T-cell (primary cell): ENCODE results near the gene DENND2A. TPM values are rescaled to one million over a fixed set of nuclear protein-coding genes. Genes with fewer than 3 reads are reported as not detected.

Experiments
- ATAC-seq, 4 experiments: fragments of 200-7000 bp in 3 of 4; fragments of 150-1000 bp in 1 of 4; cut with Tn5 transposase; replicated peaks in 1 of 4; 1 replicate in 3 of 4; 2 replicates in 1 of 4; pipeline ENCODE4 v1.10.0; 2021; ENCODE audit warnings: moderate library complexity in 3 of 4, mild to moderate bottlenecking in 2 of 4, moderate number of reproducible peaks in 1 of 4
- CTCF ChIA-PET, 2 donors: fragments of 300-600 bp; sonication (Branson Sonifier 250); formaldehyde crosslinking; loops; one replicate each; lab custom pipeline; 2022; ENCODE audit warnings: antibody characterized with exemption in 2 of 2; lab: Charles Lee
- POLR2A ChIA-PET, 2 donors: fragments of 300-600 bp; sonication (Branson Sonifier 250); formaldehyde crosslinking; loops; one replicate each; lab custom pipeline; 2022; ENCODE audit warnings: antibody characterized with exemption in 2 of 2; lab: Charles Lee
- DNase-seq, 35 experiments: peaks; one replicate each; pipeline versions ENCODE4 v3.0.0 to v3.0.0-alpha.2; 2013 to 2023
- H3K27ac ChIP-seq: one replicate; pipeline ENCODE4 v1.5.1; 2013; ENCODE audit warnings: low read length
- H3K27me3 ChIP-seq, 2 experiments: replicated peaks in 1 of 2; 1 replicate in 1 of 2; 2 replicates in 1 of 2; pipeline versions ENCODE4 v1.6.1 to v1.7.0; 2013; ENCODE audit warnings: low read length in 1 of 2, mixed read lengths in 1 of 2; ENCODE audit not compliant: control insufficient read depth in 2 of 2, insufficient read depth in 2 of 2; ENCODE audit errors: extremely low read depth in 1 of 2
- H3K36me3 ChIP-seq, 2 donors: 1 replicate in 1 of 2; 2 replicates in 1 of 2; pipeline versions ENCODE4 v1.6.1 to v1.7.0; 2013; ENCODE audit warnings: low read length in 1 of 2; ENCODE audit not compliant: control insufficient read depth in 2 of 2, insufficient read depth in 1 of 2; ENCODE audit errors: extremely low read depth in 1 of 2
- H3K4me1 ChIP-seq, 2 experiments: 1 replicate in 1 of 2; 2 replicates in 1 of 2; pipeline versions ENCODE4 v1.6.1 to v1.7.0; 2013; ENCODE audit warnings: low read length in 2 of 2, mixed read lengths in 1 of 2; ENCODE audit not compliant: insufficient read depth in 2 of 2, control insufficient read depth in 1 of 2; ENCODE audit errors: extremely low read depth in 1 of 2
- H3K4me3 ChIP-seq, 2 donors: 1 replicate in 1 of 2; 2 replicates in 1 of 2; pipeline versions ENCODE4 v1.5.1 to v1.7.0; 2013; ENCODE audit warnings: mild to moderate bottlenecking in 2 of 2, low read length in 1 of 2, moderate library complexity in 1 of 2; ENCODE audit not compliant: control insufficient read depth in 1 of 2; ENCODE audit errors: extremely low read depth in 1 of 2
- H3K9me3 ChIP-seq: 2 replicates; pipeline ENCODE4 v1.7.0; 2013
- H3K27ac Mint-ChIP-seq, 2 donors: one replicate each; pipeline ENCODE4 v1.8.0; 2020 to 2021; ENCODE audit warnings: mild to moderate bottlenecking in 2 of 2, mixed read lengths in 2 of 2
- H3K27me3 Mint-ChIP-seq, 2 donors: one replicate each; pipeline ENCODE4 v1.8.0; 2021 to 2022; ENCODE audit warnings: mixed read lengths in 2 of 2
- H3K36me3 Mint-ChIP-seq: one replicate; pipeline ENCODE4 v1.8.0; 2021; ENCODE audit warnings: mixed read lengths
- H3K4me1 Mint-ChIP-seq, 3 donors: one replicate each; pipeline ENCODE4 v1.8.0; 2020 to 2022; ENCODE audit warnings: mixed read lengths in 3 of 3, mild to moderate bottlenecking in 1 of 3
- H3K4me3 Mint-ChIP-seq, 3 donors: one replicate each; pipeline ENCODE4 v1.8.0; 2020 to 2022; ENCODE audit warnings: mild to moderate bottlenecking in 3 of 3, mixed read lengths in 3 of 3, moderate library complexity in 3 of 3
- H3K9me3 Mint-ChIP-seq, 3 donors: one replicate each; pipeline ENCODE4 v1.8.0; 2020 to 2022; ENCODE audit warnings: mixed read lengths in 3 of 3
- WGBS: methylation state at CpG from one replicate; pipeline ENCODE4 v1.1.5; 2013; ENCODE audit warnings: missing lambda C conversion rate; ENCODE audit not compliant: insufficient coverage; 5-methylcytosine and 5-hydroxymethylcytosine counted together
- total RNA-seq, 35 experiments: library from RNA in 6 of 35; stranded (reverse) in 6 of 35; fragments of 120-200 nt in 1 of 35; gene quantifications; one replicate each; pipeline versions ENCODE4 v1.2.1 to v1.2.4 and lab custom pipeline; 2013 to 2026

DENND2A gene
- total RNA-seq, 5 donors from 2014 or later (not counting 1 experiment from before 2014, with no cell fraction given) = 0.09 TPM; not detected in 4

- ChIA-PET POLR2A (no interaction called here), CTCF (interaction anchor here in 1 of 2 donors (0.9 kb wide), 1 partner anchor 23 kb away, joined by 3 read pairs; no protein-coding TSS in a partner anchor)
- DNase-seq = no peak
- no peaks in the 10 kb centered on the region for H3K27me3 ChIP-seq
- no peaks in the 10 kb centered on the region for H3K36me3 ChIP-seq
- Mint-ChIP-seq H3K36me3 (no peaks in the 10 kb centered on the region), H3K27ac (no peak overlapping the region), H3K9me3 (no peaks in the 10 kb centered on the region), H3K27me3 (no peaks in the 10 kb centered on the region), H3K4me3 (no peak overlapping the region), H3K4me1 (peaks cover 0 to 2% (median 0%) of the 10 kb centered on the region in 3 donors)
- no peaks in the 10 kb centered on the region for H3K9me3 ChIP-seq
- no CpG with 5 or more reads among the region's 5 CpGs for WGBS
- no peaks in the 10 kb centered on the region for H3K4me1 ChIP-seq
- H3K27ac ChIP-seq = no peak overlapping the region
- no peak for ATAC-seq
- no peak overlapping the region for H3K4me3 ChIP-seq
Observed at GRCh38 chr7:140497241-140497769, 143.3 kb downstream of the DENND2A start.

- H3K27me3 Mint-ChIP-seq = no peaks in the 10 kb centered on the region
- peaks cover 0 to 2% (median 0%) of the 10 kb centered on the region in 3 donors for H3K4me1 Mint-ChIP-seq
- WGBS = 100% methylated on average over 3 of the region's 9 CpGs
- no peak for ATAC-seq
- H3K9me3 Mint-ChIP-seq = no peaks in the 10 kb centered on the region
- Histone ChIP-seq H3K4me1 (no peaks in the 10 kb centered on the region), H3K27ac (no peak overlapping the region), H3K27me3 (no peaks in the 10 kb centered on the region), H3K36me3 (no peaks in the 10 kb centered on the region), H3K4me3 (no peak overlapping the region), H3K9me3 (no peaks in the 10 kb centered on the region)
- ChIA-PET POLR2A (interaction anchor here in 1 of 2 donors (0.6 kb wide), 1 partner anchor 18 kb away, joined by 5 read pairs; no protein-coding TSS in a partner anchor), CTCF (interaction anchor here (1.0 to 4.9 kb wide), 2 partner anchors 18 to 162 kb away, joined by 6 to 44 read pairs; no protein-coding TSS in a partner anchor)
- no peaks in the 10 kb centered on the region for H3K36me3 Mint-ChIP-seq
- H3K27ac Mint-ChIP-seq = no peak overlapping the region
- DNase-seq = no peak
- no peak overlapping the region for H3K4me3 Mint-ChIP-seq
Observed at GRCh38 chr7:140495514-140496097, 145.0 kb downstream of the DENND2A start.

GRCh38 chr7:140494867-140495266 is 145.7 kb downstream of the DENND2A start:
- WGBS = 98% methylated on average over 9 of the region's 9 CpGs
- DNase-seq (no peak), ATAC-seq (no peak)
- H3K27ac ChIP-seq = no peak overlapping the region
- Mint-ChIP-seq H3K27me3 (no peaks in the 10 kb centered on the region), H3K4me3 (no peak overlapping the region), H3K27ac (no peak overlapping the region), H3K36me3 (no peaks in the 10 kb centered on the region), H3K4me1 (peaks cover 0 to 2% (median 0%) of the 10 kb centered on the region in 3 donors), H3K9me3 (no peaks in the 10 kb centered on the region)
- no peaks in the 10 kb centered on the region for H3K4me1 ChIP-seq
- no peaks in the 10 kb centered on the region for H3K36me3 ChIP-seq
- H3K4me3 ChIP-seq = no peak overlapping the region
- H3K27me3 ChIP-seq = no peaks in the 10 kb centered on the region
- H3K9me3 ChIP-seq = no peaks in the 10 kb centered on the region
- POLR2A ChIA-PET = interaction anchor here in 1 of 2 donors (0.5 to 0.6 kb wide), 2 partner anchors 18 to 127 kb away, joined by 5 read pairs; no protein-coding TSS in a partner anchor
- CTCF ChIA-PET = interaction anchor here (0.7 to 4.9 kb wide), 5 partner anchors 18 to 1038 kb away, joined by 3 to 44 read pairs (median 4); no protein-coding TSS in a partner anchor

GRCh38 chr7:140489026-140489359 is 151.6 kb downstream of the DENND2A start:
- H3K9me3 ChIP-seq = no peaks in the 10 kb centered on the region
- ChIA-PET CTCF (interaction anchor here (1.8 to 2.7 kb wide), 2 partner anchors 12 to 13 kb away, joined by 4 to 11 read pairs; no protein-coding TSS in a partner anchor), POLR2A (no interaction called here)
- no peak overlapping the region for H3K4me3 Mint-ChIP-seq
- H3K27ac Mint-ChIP-seq = no peak overlapping the region
- H3K9me3 Mint-ChIP-seq = no peaks in the 10 kb centered on the region
- no peaks in the 10 kb centered on the region for H3K4me1 ChIP-seq
- no peak overlapping the region for H3K27ac ChIP-seq
- ATAC-seq (no peak), DNase-seq (no peak)
- H3K4me1 Mint-ChIP-seq = peaks cover 0 to 2% (median 0%) of the 10 kb centered on the region in 3 donors
- WGBS = no CpG with 5 or more reads among the region's 2 CpGs
- no peak overlapping the region for H3K4me3 ChIP-seq
- H3K27me3 ChIP-seq = no peaks in the 10 kb centered on the region
- H3K36me3 ChIP-seq = no peaks in the 10 kb centered on the region
- H3K36me3 Mint-ChIP-seq = no peaks in the 10 kb centered on the region
- H3K27me3 Mint-ChIP-seq = peaks cover 0 to 2% of the 10 kb centered on the region in 2 donors

GRCh38 chr7:140485500-140486265 is 154.9 kb downstream of the DENND2A start:
- WGBS = 88% methylated on average over 9 of the region's 14 CpGs
- CTCF ChIA-PET = interaction anchor here in 1 of 2 donors (1.2 kb wide), 1 partner anchor 9 kb away, joined by 4 read pairs; no protein-coding TSS in a partner anchor
- no peak overlapping the region for H3K4me3 ChIP-seq
- H3K36me3 ChIP-seq = no peaks in the 10 kb centered on the region
- Mint-ChIP-seq H3K4me3 (no peak overlapping the region), H3K36me3 (no peaks in the 10 kb centered on the region), H3K9me3 (no peaks in the 10 kb centered on the region), H3K4me1 (no peaks in the 10 kb centered on the region), H3K27me3 (peaks cover 0 to 2% of the 10 kb centered on the region in 2 donors), H3K27ac (no peak overlapping the region)
- POLR2A ChIA-PET = no interaction called here
- H3K27me3 ChIP-seq = no peaks in the 10 kb centered on the region
- no peak overlapping the region for H3K27ac ChIP-seq
- DNase-seq (no peak), ATAC-seq (no peak)
- H3K9me3 ChIP-seq = no peaks in the 10 kb centered on the region
- H3K4me1 ChIP-seq = no peaks in the 10 kb centered on the region

GRCh38 chr7:140484951-140485499 is 155.6 kb downstream of the DENND2A start:
- Histone ChIP-seq H3K4me1 (no peaks in the 10 kb centered on the region), H3K27ac (no peak overlapping the region), H3K9me3 (no peaks in the 10 kb centered on the region), H3K4me3 (no peak overlapping the region), H3K36me3 (no peaks in the 10 kb centered on the region), H3K27me3 (no peaks in the 10 kb centered on the region)
- Mint-ChIP-seq H3K27me3 (peaks cover 0 to 2% of the 10 kb centered on the region in 2 donors), H3K9me3 (no peaks in the 10 kb centered on the region), H3K4me1 (no peaks in the 10 kb centered on the region), H3K4me3 (no peak overlapping the region), H3K36me3 (no peaks in the 10 kb centered on the region), H3K27ac (no peak overlapping the region)
- no peak for ATAC-seq
- CTCF ChIA-PET = interaction anchor here in 1 of 2 donors (1.2 kb wide), 1 partner anchor 8 kb away, joined by 4 read pairs; no protein-coding TSS in a partner anchor
- POLR2A ChIA-PET = no interaction called here
- WGBS = 60% methylated on average over 2 of the region's 5 CpGs
- no peak for DNase-seq
